NCI-H2171 (cell line): ENCODE measurements around the gene HOXB4.

Source experiments
- DNase-seq: peaks from one replicate; lab custom pipeline; 2025; lab: John Stamatoyannopoulos, UW

The HOXB4 gene

DNA sequence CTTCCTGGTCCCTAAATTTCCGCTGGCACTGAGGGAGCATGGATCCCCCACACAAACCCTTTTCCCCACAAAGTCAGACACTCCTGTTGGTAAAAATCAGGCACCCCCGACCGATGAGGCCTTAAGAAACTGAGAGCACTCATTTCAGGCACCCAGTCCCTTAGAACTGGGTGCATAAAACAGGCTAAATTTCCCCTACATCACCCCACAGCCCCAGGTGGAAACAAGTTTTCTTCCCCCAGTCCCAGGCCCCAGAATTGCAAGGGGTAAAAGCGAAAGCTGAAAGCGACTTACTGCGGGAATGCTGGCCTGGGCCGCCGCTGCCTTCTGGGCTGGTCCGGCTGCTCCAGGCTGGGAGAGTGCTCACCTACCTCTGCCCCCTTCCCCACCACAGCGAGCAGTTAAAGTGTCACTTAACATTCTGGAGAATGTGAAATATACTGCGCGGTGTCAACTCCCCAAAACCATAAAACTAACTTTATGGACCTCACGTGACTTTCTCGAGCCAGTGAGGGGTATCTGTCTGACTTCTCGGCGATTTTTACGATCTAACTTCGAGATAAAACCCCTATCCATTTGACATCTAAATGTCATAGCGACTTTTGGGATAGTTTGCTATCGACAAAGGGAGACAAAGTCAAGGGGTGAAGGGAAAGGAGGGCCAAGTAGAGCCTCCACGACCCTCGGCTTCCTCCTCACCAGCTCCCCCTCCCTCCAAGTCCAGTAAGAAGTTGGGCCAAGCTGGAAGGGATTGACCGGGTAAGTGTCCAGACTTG lies 11.9 kb upstream of the HOXB4 start, which contains the start of gene HOXB3:
TSS of gene HOXB3 (minus strand) at position 411 of the 776 bp plus-strand sequence. CDS start 37,767 bp downstream, outside the sequence.
- no peak for DNase-seq

DNA sequence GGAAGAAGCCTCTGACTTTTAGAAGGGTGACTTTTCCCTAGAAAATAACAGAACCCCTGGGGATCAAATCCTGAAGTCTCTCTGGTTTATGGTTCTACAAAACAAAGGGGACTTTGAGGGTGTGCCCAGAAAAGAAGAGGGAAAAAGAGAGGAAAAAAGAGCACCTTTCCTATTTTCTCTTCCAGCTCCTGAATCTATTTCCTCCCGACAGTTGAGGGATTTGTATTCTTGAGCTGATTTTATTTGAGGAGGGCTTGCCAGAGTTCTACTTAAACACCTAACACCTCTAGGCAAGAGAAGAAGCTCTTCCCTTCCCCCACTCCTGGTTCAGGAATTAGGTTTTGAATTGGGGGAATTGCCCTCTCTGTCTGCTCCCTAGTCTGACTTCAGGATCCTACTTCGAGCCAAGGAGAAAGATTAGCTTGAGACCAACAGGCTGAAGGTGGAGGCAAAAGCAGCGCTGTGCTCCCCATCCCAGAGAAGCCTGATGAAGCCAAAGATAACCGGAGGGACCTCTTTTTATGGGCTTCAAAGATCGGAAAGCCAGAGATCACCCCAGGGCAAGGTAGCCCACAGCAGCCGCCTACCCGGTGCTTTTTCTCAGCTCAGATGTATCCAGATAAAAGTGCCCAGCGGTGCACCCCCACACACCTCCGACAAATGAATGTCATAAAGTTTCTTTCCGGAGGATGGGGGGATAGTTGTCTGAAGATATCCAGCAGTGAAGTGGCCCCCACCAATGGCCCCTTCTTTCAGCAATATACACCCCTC lies 11.1 kb upstream of the HOXB4 start:
- DNase-seq = no peak

DNA sequence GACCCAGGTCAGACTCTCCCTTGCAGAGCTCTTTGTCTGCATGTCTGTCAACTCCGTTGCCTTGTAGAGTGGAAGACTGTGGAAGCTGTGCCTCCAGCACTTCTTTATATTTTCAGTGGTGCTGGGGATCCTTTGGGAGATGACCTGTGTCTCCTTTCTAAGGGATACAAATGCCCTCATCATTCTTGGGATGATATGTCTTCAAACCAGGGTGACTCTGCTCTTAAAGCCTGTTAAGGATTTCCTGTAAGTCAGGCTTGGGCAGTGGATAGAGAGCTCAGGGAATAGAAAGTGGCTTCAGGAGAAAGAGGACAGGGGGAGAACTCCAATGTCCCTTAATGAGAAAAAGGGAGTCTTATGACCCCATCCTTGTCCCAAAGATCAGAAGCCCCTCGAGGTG lies 10.4 kb upstream of the HOXB4 start:
- DNase-seq = no peak

DNA sequence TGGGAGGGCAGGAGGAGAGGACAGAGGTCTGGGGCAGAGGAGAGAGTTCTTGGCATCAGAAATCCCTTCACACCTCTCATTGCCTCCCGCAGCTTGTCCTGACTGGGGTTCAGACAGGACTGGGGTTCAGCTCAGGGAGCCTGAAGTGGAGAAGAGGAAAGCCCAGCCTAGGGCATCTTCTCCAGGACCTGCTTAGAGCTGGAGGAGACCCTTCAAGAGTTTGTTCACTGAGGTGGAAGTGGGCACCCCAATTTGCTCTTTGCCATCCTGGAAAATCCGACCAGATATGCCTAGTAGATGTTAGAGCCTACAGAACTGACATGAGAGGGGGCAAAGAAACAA lies 9.9 kb upstream of the HOXB4 start:
- no peak for DNase-seq

DNA sequence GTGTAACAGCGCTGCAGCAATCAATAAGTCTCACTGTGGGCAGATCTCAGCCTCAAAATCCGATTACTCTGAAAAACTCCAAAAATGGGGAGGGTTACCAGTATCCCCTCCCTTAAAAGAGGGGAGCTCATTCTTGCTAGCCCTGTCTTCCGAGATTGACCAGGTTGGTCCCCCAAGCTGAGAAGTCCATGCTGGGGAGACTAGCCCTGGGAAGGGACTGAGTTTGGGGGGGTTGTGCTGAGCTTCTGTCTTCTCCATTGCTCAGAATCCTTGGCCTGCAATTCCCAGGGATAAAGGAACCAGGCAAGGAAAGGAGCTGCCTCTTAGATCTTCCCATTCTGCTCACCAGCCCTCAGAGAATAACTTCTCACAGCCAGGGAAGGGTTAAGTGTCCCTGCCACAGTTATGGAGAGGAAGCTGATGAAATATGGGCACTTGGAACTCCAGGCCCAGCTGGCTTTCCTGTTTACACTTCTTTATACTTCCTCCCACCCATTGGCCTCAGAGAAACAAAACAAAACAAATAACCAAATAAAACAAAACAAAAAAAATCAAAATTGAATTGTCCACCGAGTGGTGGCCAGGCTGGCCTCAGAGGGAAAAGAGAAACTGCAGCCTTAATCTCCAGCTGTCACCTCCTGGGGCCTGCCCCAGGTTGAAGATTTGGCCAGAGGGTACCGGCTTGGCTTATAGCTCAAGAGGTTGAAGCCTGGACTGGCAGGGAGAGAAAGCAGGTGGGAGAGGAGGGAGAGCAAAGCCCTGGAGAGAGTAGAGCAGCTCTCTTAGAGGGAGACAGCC lies 9.3 kb upstream of the HOXB4 start:
- DNase-seq = no peak

GRCh38 chr17:48586355-48587258 lies 8.5 kb upstream of the HOXB4 start:
- DNase-seq = no peak

- no peak for DNase-seq
These were observed 6.1 kb upstream of the HOXB4 start for GRCh38 chr17:48584223-48584741.

GRCh38 chr17:48583708-48584222 lies 5.6 kb upstream of the HOXB4 start:
- DNase-seq = no peak

DNA sequence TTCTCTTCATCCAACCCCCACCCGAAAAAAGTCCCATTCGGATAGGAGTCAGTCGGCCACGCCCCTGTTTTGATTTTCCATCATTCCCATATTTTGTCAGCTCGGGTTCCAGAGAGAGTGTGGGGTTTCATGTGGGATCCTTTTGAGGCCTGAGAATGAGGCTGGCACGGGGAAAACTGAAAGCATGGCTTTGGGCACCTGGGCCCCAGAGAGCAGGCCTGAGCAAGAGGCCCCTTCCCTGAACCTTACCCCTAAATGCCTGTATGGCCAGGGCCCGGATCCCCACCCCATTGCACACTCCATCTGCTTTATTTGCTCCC lies 4.6 kb upstream of the HOXB4 start:
- no peak for DNase-seq

DNA sequence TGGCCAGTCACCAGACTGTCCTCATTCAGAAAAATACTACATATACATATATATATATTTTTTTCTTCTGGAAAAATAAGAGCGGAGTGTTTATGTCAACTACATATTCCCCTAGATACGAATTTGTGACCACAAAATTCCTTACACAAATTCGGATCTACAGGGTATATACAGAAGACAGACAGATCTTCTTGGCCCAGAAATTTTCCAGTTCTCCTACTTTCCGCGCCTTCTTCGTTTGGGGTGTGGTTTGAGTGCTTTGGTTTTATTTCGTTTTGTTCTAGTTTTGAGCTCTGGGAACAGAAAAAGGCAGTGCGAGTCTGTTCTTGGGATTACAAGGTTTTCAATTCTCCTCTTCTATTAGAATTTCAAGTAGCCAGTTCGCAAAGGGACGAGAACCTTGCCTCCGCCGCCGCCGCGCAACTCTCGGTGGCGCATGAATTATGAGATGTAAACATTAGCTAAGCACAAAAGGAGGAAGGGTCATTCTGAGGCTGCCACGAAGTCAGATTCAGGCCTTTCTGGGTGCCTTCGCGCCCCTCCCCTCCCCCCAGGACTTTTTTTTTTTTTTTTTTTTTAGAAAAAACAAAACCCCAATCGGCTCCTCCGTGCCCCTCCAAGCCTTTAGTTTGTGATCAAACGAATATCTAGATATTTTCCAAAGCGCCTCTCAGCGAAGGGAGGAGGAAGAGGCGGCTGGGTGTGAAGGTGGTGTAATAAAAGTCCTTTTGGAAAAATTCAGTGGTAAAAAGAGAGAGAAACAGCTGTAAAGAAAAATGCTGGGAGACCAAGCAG lies 1.8 kb upstream of the HOXB4 start:
- no peak for DNase-seq

DNA sequence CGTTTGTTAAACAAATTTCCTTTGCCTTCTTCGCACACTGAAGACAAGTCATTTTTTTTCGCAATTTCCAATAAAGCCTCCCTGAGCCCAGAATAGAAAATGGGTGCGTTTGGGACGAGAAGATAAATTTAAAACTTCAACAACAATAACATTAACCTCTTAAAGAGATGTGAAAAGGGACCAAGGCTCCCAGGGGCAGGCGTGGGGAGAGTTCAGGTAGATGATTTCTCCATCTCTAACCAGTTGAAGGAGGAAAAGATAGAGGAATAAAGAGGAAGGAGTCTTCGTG lies 1.3 kb upstream of the HOXB4 start:
- no peak for DNase-seq

GRCh38 chr17:48578616-48579470 lies 693 bp upstream of the HOXB4 start:
- DNase-seq = no peak

DNA sequence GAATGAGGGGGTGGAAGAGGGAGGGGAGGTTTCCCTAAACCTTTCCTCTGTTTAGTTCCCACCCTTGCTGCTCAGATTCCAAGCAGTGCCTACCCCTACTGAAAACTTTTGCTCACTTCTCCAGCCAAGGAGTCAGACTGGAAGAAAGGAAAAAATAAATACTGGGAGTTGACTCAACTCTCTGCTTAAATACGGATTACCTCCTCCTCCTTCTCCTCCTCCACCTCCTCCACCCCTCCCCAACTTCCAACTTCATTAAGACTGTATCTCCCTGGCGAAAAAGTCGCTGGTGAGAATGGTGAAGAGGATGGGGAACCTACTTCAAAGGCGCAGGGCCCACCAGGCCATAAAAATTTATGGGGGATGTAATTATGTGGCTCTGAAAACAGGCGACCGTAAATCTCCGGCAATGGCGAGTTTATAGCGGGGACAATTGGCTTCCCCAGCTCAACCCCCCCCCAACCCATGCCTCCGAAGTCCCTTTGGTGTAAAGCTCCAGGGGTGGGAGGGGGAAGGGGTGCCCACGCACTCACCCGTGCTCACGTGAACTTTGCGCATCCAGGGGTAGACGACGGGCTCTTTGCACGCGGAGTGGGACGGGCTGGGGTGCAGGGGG lies 712 bp downstream of the HOXB4 start:
- DNase-seq = no peak

GRCh38 chr17:48576479-48577309 lies 1.5 kb downstream of the HOXB4 start:
- DNase-seq = no peak

DNA sequence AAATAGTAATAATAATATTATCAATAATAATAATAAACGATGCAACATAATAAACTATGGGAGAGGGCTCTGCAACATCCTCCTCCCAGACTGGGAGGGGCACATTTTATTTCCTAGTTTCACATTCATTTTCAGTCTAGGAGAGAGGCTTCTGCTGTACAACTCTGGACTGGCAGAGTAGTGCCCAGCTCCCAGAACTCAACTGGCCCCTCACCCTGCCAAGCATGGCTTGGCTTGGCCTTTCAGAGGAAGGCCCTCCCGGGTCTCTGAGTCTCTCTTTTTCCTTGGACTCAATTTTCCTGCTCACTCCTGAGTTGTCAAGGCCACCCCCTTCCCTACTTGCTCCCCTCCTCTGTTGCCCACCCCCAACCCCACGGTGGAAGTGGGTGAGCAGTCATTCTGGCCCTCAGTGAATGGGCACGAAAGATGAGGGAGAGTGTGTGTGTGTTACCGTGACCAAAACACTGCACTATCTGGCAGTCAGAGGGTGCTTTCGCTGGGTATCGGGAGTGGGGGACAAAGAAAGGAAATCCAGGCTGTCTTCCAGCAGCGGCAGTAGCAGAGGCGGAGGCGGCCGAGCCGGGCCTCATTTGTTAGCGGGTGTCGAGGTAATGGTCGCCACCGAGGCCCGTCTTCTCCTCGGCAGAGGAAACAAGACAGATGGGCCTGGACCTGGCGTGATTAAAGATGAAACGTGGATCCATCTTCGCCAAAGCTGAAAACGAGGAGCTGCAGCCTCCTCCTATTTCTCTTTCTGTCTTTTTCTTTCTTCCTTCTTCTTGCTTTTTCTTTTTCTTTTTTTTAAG lies 2.3 kb downstream of the HOXB4 start:
- no peak for DNase-seq

- DNase-seq = no peak
These were observed 3.0 kb downstream of the HOXB4 start for GRCh38 chr17:48575066-48575582.

GRCh38 chr17:48574505-48575065 lies 3.6 kb downstream of the HOXB4 start:
- DNase-seq = no peak
